BLaER1 treated with 17β-estradiol and CSF1 and Interleukin-3, amounts not matched to agents 10 nM and 100 nM (cell line): ENCODE measurements around the gene PHLPP1.
"Not testable (repeated sequence)": the region's sequence is repeated elsewhere in the genome, so short reads cannot be mapped to it uniquely, and the experiment has no call there.

ENCODE experiments used
- H3K27ac ChIP-seq, 11 experiments: shearing (Covaris generic); formaldehyde crosslinking; 2 replicates each; pipeline ENCODE4 v1.8.1; 2022
- H3K27me3 ChIP-seq, 11 experiments: shearing (Covaris generic); formaldehyde crosslinking; 2 replicates each; pipeline ENCODE4 v1.8.1; 2022
- H3K36me3 ChIP-seq, 11 experiments: shearing (Covaris generic); formaldehyde crosslinking; 2 replicates each; pipeline ENCODE4 v1.8.1; 2022
- H3K4me1 ChIP-seq, 10 experiments: shearing (Covaris generic); formaldehyde crosslinking; 2 replicates each; pipeline ENCODE4 v1.8.1; 2022
- H3K4me2 ChIP-seq, 11 experiments: shearing (Covaris generic); formaldehyde crosslinking; 2 replicates each; pipeline ENCODE4 v1.8.1; 2022
- H3K4me3 ChIP-seq, 10 experiments: shearing (Covaris generic); formaldehyde crosslinking; 2 replicates each; pipeline ENCODE4 v1.8.1; 2022
- H3K9ac ChIP-seq, 11 experiments: shearing (Covaris generic); formaldehyde crosslinking; 2 replicates each; pipeline ENCODE4 v1.8.1; 2022
- H3K9me3 ChIP-seq, 11 experiments: shearing (Covaris generic); formaldehyde crosslinking; replicated peaks in 1 of 11; 2 replicates each; pipeline ENCODE4 v1.8.1; 2022
- H4K20me1 ChIP-seq, 11 experiments: shearing (Covaris generic); formaldehyde crosslinking; 2 replicates each; pipeline ENCODE4 v1.8.1; 2022
- Cebpa-rat ChIP-seq, 11 experiments: shearing (Covaris generic); IDR thresholded peaks; 2 replicates each; pipeline ENCODE4 v1.8.1; 2022

The PHLPP1 gene

GRCh38 chr18:62807396-62807795 lies 92.1 kb downstream of the PHLPP1 start:
- H3K9me3 ChIP-seq = peaks cover 0 to 6% (median 4%) of the 10 kb centered on the region in 11 experiments; a peak in 4 of 22 replicates
- H3K9ac ChIP-seq = no peak overlapping the region
- no peak for TF ChIP-seq Cebpa-rat (IDR thresholded peaks at IDR 0.05)
- H3K27ac ChIP-seq = peak overlapping the region in 3 of 11 experiments; percentile 29 to 47 (median 45); a peak in 3 of 22 replicates
- H3K4me3 ChIP-seq = no peak overlapping the region
- peaks cover 0 to 16% (median 10%) of the 10 kb centered on the region in 10 experiments; a peak in 12 of 20 replicates for H3K4me1 ChIP-seq
- peaks cover 0 to 13% (median 0%) of the 10 kb centered on the region in 11 experiments; a peak in 6 of 22 replicates for H3K36me3 ChIP-seq
- peak overlapping the region in 1 of 11 experiments; percentile 44; a peak in 2 of 22 replicates for H3K4me2 ChIP-seq
- no peaks in the 10 kb centered on the region for H3K27me3 ChIP-seq
- peaks cover 0 to 8% (median 0%) of the 10 kb centered on the region in 11 experiments; a peak in 2 of 22 replicates for H4K20me1 ChIP-seq

- peaks cover 4 to 19% (median 11%) of the 10 kb centered on the region in 10 experiments; a peak in 19 of 20 replicates for H3K4me1 ChIP-seq
- H3K4me3 ChIP-seq = no peak overlapping the region
- peak in 2 of 11 experiments; percentile 20 to 51; a peak in 4 of 22 replicates for TF ChIP-seq Cebpa-rat (IDR thresholded peaks at IDR 0.05)
- peak overlapping the region in 5 of 11 experiments; percentile 1 to 47 (median 29); a peak in 5 of 22 replicates for H3K27ac ChIP-seq
- peaks cover 0 to 8% (median 0%) of the 10 kb centered on the region in 11 experiments; a peak in 1 of 22 replicates for H4K20me1 ChIP-seq
- H3K4me2 ChIP-seq = peak overlapping the region in 3 of 11 experiments; percentile 19 to 44 (median 27); a peak in 3 of 22 replicates
- no peaks in the 10 kb centered on the region for H3K27me3 ChIP-seq
- no peak overlapping the region for H3K9ac ChIP-seq
- H3K9me3 ChIP-seq = peaks cover 0 to 6% (median 4%) of the 10 kb centered on the region in 11 experiments; a peak in 4 of 22 replicates
- peaks cover 0 to 13% (median 0%) of the 10 kb centered on the region in 11 experiments; a peak in 6 of 22 replicates for H3K36me3 ChIP-seq
Observed at GRCh38 chr18:62808123-62808522, 92.8 kb downstream of the PHLPP1 start.

GRCh38 chr18:62809445-62809844 lies 94.1 kb downstream of the PHLPP1 start:
- Histone ChIP-seq H3K36me3 (peaks cover 0 to 13% (median 0%) of the 10 kb centered on the region in 11 experiments; a peak in 1 of 22 replicates), H3K4me1 (peaks cover 12 to 30% (median 21%) of the 10 kb centered on the region in 10 experiments; a peak in 19 of 20 replicates)
- H3K27me3 ChIP-seq, H4K20me1 ChIP-seq, H3K4me3 ChIP-seq, H3K9me3 ChIP-seq, H3K27ac ChIP-seq, H3K4me2 ChIP-seq, H3K9ac ChIP-seq: not testable (repeated sequence)

GRCh38 chr18:62809900-62810299 lies 94.6 kb downstream of the PHLPP1 start:
- Histone ChIP-seq H3K27me3 (no peaks in the 10 kb centered on the region), H3K27ac (no peak overlapping the region), H3K4me3 (no peak overlapping the region), H3K9ac (no peak overlapping the region), H3K4me2 (no peak overlapping the region), H4K20me1 (peaks cover 0 to 5% (median 0%) of the 10 kb centered on the region in 11 experiments; a peak in 1 of 22 replicates), H3K9me3 (peaks cover 0 to 6% (median 0%) of the 10 kb centered on the region in 11 experiments; a peak in 4 of 22 replicates), H3K4me1 (peaks cover 17 to 35% (median 25%) of the 10 kb centered on the region in 10 experiments), H3K36me3 (peaks cover 0 to 13% (median 0%) of the 10 kb centered on the region in 11 experiments; a peak in 1 of 22 replicates)
- TF ChIP-seq Cebpa-rat (IDR thresholded peaks at IDR 0.05) = no peak

GRCh38 chr18:62810682-62811081 lies 95.3 kb downstream of the PHLPP1 start:
- H3K9ac ChIP-seq = no peak overlapping the region
- H3K4me2 ChIP-seq = no peak overlapping the region
- H4K20me1 ChIP-seq = peaks cover 0 to 5% (median 0%) of the 10 kb centered on the region in 11 experiments; a peak in 1 of 22 replicates
- peaks cover 23 to 42% (median 32%) of the 10 kb centered on the region in 10 experiments for H3K4me1 ChIP-seq
- H3K4me3 ChIP-seq = no peak overlapping the region
- no peak overlapping the region for H3K27ac ChIP-seq
- peaks cover 0 to 6% (median 0%) of the 10 kb centered on the region in 11 experiments; a peak in 4 of 22 replicates for H3K9me3 ChIP-seq
- H3K36me3 ChIP-seq = peaks cover 0 to 13% (median 0%) of the 10 kb centered on the region in 11 experiments; a peak in 1 of 22 replicates
- no peaks in the 10 kb centered on the region for H3K27me3 ChIP-seq
- TF ChIP-seq Cebpa-rat (IDR thresholded peaks at IDR 0.05) = no peak

- Histone ChIP-seq H3K9ac (no peak overlapping the region), H3K27ac (no peak overlapping the region), H3K9me3 (peaks cover 0 to 6% (median 0%) of the 10 kb centered on the region in 11 experiments; a peak in 4 of 22 replicates), H3K27me3 (no peaks in the 10 kb centered on the region), H3K4me3 (no peak overlapping the region), H3K4me2 (no peak overlapping the region), H3K4me1 (peaks cover 31 to 50% (median 39%) of the 10 kb centered on the region in 10 experiments), H3K36me3 (0 out of 22 replicates have a peak, but pooled peaks cover 0 to 6% (median 0%) of the 10 kb centered on the region in 11 experiments), H4K20me1 (peaks cover 0 to 5% (median 0%) of the 10 kb centered on the region in 11 experiments; a peak in 1 of 22 replicates)
- no peak for TF ChIP-seq Cebpa-rat (IDR thresholded peaks at IDR 0.05)
Observed at GRCh38 chr18:62811674-62812073, 96.3 kb downstream of the PHLPP1 start.

- H3K9ac ChIP-seq = no peak overlapping the region
- H3K9me3 ChIP-seq = peaks cover 0 to 6% (median 0%) of the 10 kb centered on the region in 11 experiments; a peak in 5 of 22 replicates
- peaks cover 31 to 50% (median 39%) of the 10 kb centered on the region in 10 experiments for H3K4me1 ChIP-seq
- H3K4me3 ChIP-seq = no peak overlapping the region
- no peak overlapping the region for H3K27ac ChIP-seq
- TF ChIP-seq Cebpa-rat (IDR thresholded peaks at IDR 0.05) = no peak
- peak overlapping the region in 1 of 11 experiments; percentile 37; a peak in 1 of 22 replicates for H3K4me2 ChIP-seq
- peaks cover 0 to 5% (median 0%) of the 10 kb centered on the region in 11 experiments; a peak in 1 of 22 replicates for H4K20me1 ChIP-seq
- H3K27me3 ChIP-seq = no peaks in the 10 kb centered on the region
- H3K36me3 ChIP-seq = peaks cover 0 to 5% (median 0%) of the 10 kb centered on the region in 11 experiments; a peak in 4 of 22 replicates
Observed at GRCh38 chr18:62812242-62812641, 96.9 kb downstream of the PHLPP1 start.

GRCh38 chr18:62812876-62813275 lies 97.5 kb downstream of the PHLPP1 start:
- peak overlapping the region in 8 of 11 experiments; percentile 3 to 37 (median 22); a peak in 11 of 22 replicates for H3K4me2 ChIP-seq
- no peak overlapping the region for H3K27ac ChIP-seq
- no peak overlapping the region for H3K4me3 ChIP-seq
- H3K4me1 ChIP-seq = peaks cover 26 to 48% (median 37%) of the 10 kb centered on the region in 10 experiments
- peaks cover 0 to 5% (median 0%) of the 10 kb centered on the region in 11 experiments; a peak in 1 of 22 replicates for H4K20me1 ChIP-seq
- no peak for TF ChIP-seq Cebpa-rat (IDR thresholded peaks at IDR 0.05)
- H3K36me3 ChIP-seq = peaks cover 0 to 10% (median 0%) of the 10 kb centered on the region in 11 experiments; a peak in 7 of 22 replicates
- H3K9ac ChIP-seq = no peak overlapping the region
- no peaks in the 10 kb centered on the region for H3K27me3 ChIP-seq
- H3K9me3 ChIP-seq = peaks cover 0 to 9% (median under 1%) of the 10 kb centered on the region in 11 experiments; a peak in 4 of 22 replicates
